CD14-positive monocyte (primary cell): Measurements from ENCODE around the gene CCDC33. TPM values are rescaled to one million over a fixed set of nuclear protein-coding genes. Genes with fewer than 3 reads are reported as not detected.
"Not testable (repeated sequence)": the region's sequence is repeated elsewhere in the genome, so short reads cannot be mapped to it uniquely, and the experiment has no call there.

Experiments used
- DNase-seq, 3 donors: peaks; one replicate each; pipeline ENCODE4 v3.0.0-alpha.2; 2011 to 2022
- H2AFZ ChIP-seq: 2 replicates; pipeline ENCODE4 v1.6.0; 2012; ENCODE audit warnings: mild to moderate bottlenecking, low read depth, low read length, inconsistent platforms; ENCODE audit not compliant: insufficient read depth, poor library complexity, severe bottlenecking
- H3K27ac ChIP-seq, 2 donors: 1 replicate in 1 of 2; 2 replicates in 1 of 2; pipeline ENCODE4 v1.5.1; 2012 to 2013; ENCODE audit warnings: low read length in 2 of 2, control low read depth in 1 of 2, inconsistent platforms in 1 of 2, low read depth in 1 of 2, mild to moderate bottlenecking in 1 of 2
- H3K27me3 ChIP-seq, 2 donors: one replicate each; pipeline versions ENCODE4 v1.6.0 to v1.6.1; 2011 to 2013; ENCODE audit warnings: low read length in 2 of 2; ENCODE audit not compliant: control insufficient read depth in 2 of 2, insufficient read depth in 2 of 2
- H3K36me3 ChIP-seq, 2 donors: replicated peaks in 1 of 2; 1 replicate in 1 of 2; 2 replicates in 1 of 2; pipeline versions ENCODE4 v1.5.1 to v1.6.1; 2012 to 2013; ENCODE audit warnings: low read length in 2 of 2, control low read depth in 1 of 2, inconsistent platforms in 1 of 2, mild to moderate bottlenecking in 1 of 2; ENCODE audit not compliant: insufficient read depth in 2 of 2, control insufficient read depth in 1 of 2
- H3K4me1 ChIP-seq, 2 donors: 1 replicate in 1 of 2; 2 replicates in 1 of 2; pipeline versions ENCODE4 v1.5.1 to v1.6.1; 2012 to 2013; ENCODE audit warnings: low read length in 2 of 2, control low read depth in 1 of 2, inconsistent platforms in 1 of 2, mild to moderate bottlenecking in 1 of 2, moderate library complexity in 1 of 2; ENCODE audit not compliant: insufficient read depth in 2 of 2, control insufficient read depth in 1 of 2
- H3K4me2 ChIP-seq: replicated peaks from 2 replicates; pipeline ENCODE3; 2012; ENCODE audit warnings: low read length, moderate library complexity, mild to moderate bottlenecking; ENCODE audit not compliant: poor library complexity, severe bottlenecking; ENCODE audit errors: extremely low read depth
- H3K4me3 ChIP-seq, 3 experiments: fragments of 200-600 bp in 1 of 3; sonication (generic) in 1 of 3; replicated peaks in 1 of 3; 1 replicate in 2 of 3; 2 replicates in 1 of 3; pipeline ENCODE4 v1.5.1; 2011 to 2013; ENCODE audit warnings: low read length in 3 of 3, mild to moderate bottlenecking in 3 of 3, control low read depth in 2 of 3, low read depth in 2 of 3, inconsistent platforms in 1 of 3, moderate library complexity in 1 of 3
- H3K79me2 ChIP-seq: 2 replicates; pipeline ENCODE4 v1.6.0; 2012; ENCODE audit warnings: mild to moderate bottlenecking, control low read depth, inconsistent platforms, low read length, moderate library complexity; ENCODE audit not compliant: insufficient read depth
- H3K9ac ChIP-seq: 2 replicates; pipeline ENCODE4 v1.6.0; 2017; ENCODE audit warnings: low read length, mild to moderate bottlenecking; ENCODE audit not compliant: insufficient read depth, poor library complexity, severe bottlenecking
- H3K9me3 ChIP-seq, 2 donors: replicated peaks in 1 of 2; 1 replicate in 1 of 2; 2 replicates in 1 of 2; pipeline versions ENCODE4 v1.5.1 to v1.6.1; 2012 to 2013; ENCODE audit warnings: low read length in 2 of 2, control low read depth in 1 of 2; ENCODE audit not compliant: control insufficient read depth in 1 of 2, insufficient read depth in 1 of 2
- H4K20me1 ChIP-seq: 2 replicates; pipeline ENCODE4 v1.6.0; 2012; ENCODE audit warnings: mild to moderate bottlenecking, low read length, control low read depth, moderate library complexity; ENCODE audit not compliant: insufficient read depth
- H3K27ac Mint-ChIP-seq, 7 donors: one replicate each; pipeline ENCODE4 v1.8.0; 2020; ENCODE audit warnings: mild to moderate bottlenecking in 7 of 7, mixed read lengths in 7 of 7, moderate library complexity in 6 of 7, inconsistent platforms in 2 of 7
- H3K27me3 Mint-ChIP-seq, 3 donors: one replicate each; pipeline ENCODE4 v1.8.0; 2021 to 2022; ENCODE audit warnings: low read depth in 3 of 3, mild to moderate bottlenecking in 3 of 3, mixed read lengths in 3 of 3, moderate library complexity in 3 of 3, inconsistent platforms in 1 of 3
- H3K36me3 Mint-ChIP-seq, 2 donors: one replicate each; pipeline ENCODE4 v1.8.0; 2020; ENCODE audit warnings: mixed read lengths in 2 of 2, inconsistent platforms in 1 of 2, mild to moderate bottlenecking in 1 of 2
- H3K4me1 Mint-ChIP-seq: one replicate; pipeline ENCODE4 v1.8.0; 2020; ENCODE audit warnings: mild to moderate bottlenecking, mixed read lengths
- H3K4me3 Mint-ChIP-seq, 2 donors: one replicate each; pipeline ENCODE4 v1.8.0; 2020; ENCODE audit warnings: mild to moderate bottlenecking in 2 of 2, mixed read lengths in 2 of 2, moderate library complexity in 1 of 2
- H3K9me3 Mint-ChIP-seq, 7 donors: one replicate each; pipeline ENCODE4 v1.8.0; 2020 to 2022; ENCODE audit warnings: mixed read lengths in 7 of 7, mild to moderate bottlenecking in 6 of 7, moderate library complexity in 6 of 7, inconsistent platforms in 2 of 7
- CTCF ChIP-seq: fragments of 200-600 bp; IDR thresholded peaks from one replicate; pipeline ENCODE4 v1.8.0; 2022; ENCODE audit warnings: antibody characterized with exemption, mild to moderate bottlenecking
- WGBS: methylation state at CpG from one replicate; pipeline ENCODE4 v1.1.5; 2013; ENCODE audit warnings: missing lambda C conversion rate; ENCODE audit not compliant: insufficient coverage; 5-methylcytosine and 5-hydroxymethylcytosine counted together
- intact Hi-C, 2 donors: fragments of 100-400 bp; cut with micrococcal nuclease; formaldehyde crosslinking; loops; one replicate each; pipeline versions ENCODE4 v1.15.0 to v1.15.1; 2023
- polyA plus RNA-seq, 3 donors: library from polyadenylated mRNA; depleted of rRNA in 1 of 3; unstranded in 2 of 3; stranded (reverse) in 1 of 3; fragments of 300-500 nt in 2 of 3; fragments of >200 nt in 1 of 3; fragmentation: Illumina TruSeq in 2 of 3; gene quantifications; 1 replicate in 2 of 3; 2 replicates in 1 of 3; pipeline ENCODE4 v1.2.3, GENCODE V29; 2012 to 2021

CCDC33 gene
- polyA plus RNA-seq, 3 donors = not detected

DNA sequence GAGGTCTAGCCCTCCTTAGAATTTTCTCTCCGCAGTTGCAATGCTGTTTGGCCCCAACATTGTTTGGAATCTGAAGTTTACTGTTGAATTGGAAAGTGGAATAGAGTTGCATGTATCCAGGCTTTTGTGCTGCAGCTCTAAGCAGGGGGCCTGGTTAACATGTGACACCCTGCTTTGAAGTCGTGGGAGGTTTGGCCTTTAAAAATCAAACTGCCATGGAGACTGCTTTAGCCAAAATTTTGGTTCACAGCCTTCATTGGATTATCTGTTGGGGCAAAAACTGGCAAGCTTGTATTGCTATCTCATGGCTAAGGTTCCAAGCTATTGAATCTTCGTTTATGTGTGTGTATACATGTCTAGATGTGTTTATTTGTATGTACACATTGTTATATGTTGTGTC lies 115.5 kb downstream of the CCDC33 start:
- 83% methylated on average over 1 of the region's 3 CpGs for WGBS
- H3K27me3 Mint-ChIP-seq = peaks cover 16 to 30% (median 20%) of the 10 kb centered on the region in 3 donors

DNA sequence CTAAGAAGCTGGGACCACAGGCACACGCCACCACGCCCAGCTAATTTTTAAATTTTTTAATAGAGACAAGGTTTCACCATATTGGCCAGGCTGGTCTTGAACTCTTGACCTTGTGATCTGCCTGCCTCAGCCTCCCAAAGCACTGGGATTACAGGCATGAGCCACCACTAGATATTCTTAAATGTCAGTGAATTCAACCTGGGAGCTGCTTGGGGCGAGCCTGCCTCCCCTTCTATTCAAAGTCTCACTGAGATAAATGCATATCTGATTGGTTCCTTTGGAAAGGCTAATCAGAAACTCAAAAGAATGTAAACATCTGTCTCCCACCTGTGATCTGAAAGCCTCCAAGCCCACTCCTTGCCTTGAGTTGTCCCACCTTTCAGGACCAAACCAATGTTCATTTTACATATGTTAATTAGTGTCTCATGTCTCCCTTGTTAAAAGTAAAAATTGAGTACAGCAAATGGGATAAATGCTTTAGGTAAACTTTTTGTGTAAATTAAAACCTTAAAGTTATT lies 116.3 kb downstream of the CCDC33 start:
- peaks cover 6 to 14% (median 8%) of the 10 kb centered on the region in 7 donors for H3K9me3 Mint-ChIP-seq
- no peak overlapping the region for H3K27ac ChIP-seq
- H3K9me3 ChIP-seq = peaks cover 5 to 6% of the 10 kb centered on the region in 2 donors
- H3K4me2 ChIP-seq = no peak overlapping the region
- H3K36me3 Mint-ChIP-seq = no peaks in the 10 kb centered on the region
- H3K36me3 ChIP-seq = no peaks in the 10 kb centered on the region
- no peak for DNase-seq
- WGBS = 100% methylated on average over 2 of the region's 3 CpGs
- H4K20me1 ChIP-seq = no peaks in the 10 kb centered on the region
- H3K27me3 Mint-ChIP-seq = peaks cover 16 to 30% (median 20%) of the 10 kb centered on the region in 3 donors
- H3K4me1 Mint-ChIP-seq = no peaks in the 10 kb centered on the region
- H3K4me3 ChIP-seq = no peak overlapping the region
- H3K27me3 ChIP-seq = no peaks in the 10 kb centered on the region
- H3K27ac Mint-ChIP-seq = no peak overlapping the region
- H3K4me1 ChIP-seq = no peaks in the 10 kb centered on the region
- no peaks in the 10 kb centered on the region for H3K79me2 ChIP-seq
- no peak overlapping the region for H2AFZ ChIP-seq
- TF ChIP-seq CTCF = no peak
- no peak overlapping the region for H3K9ac ChIP-seq
- H3K4me3 Mint-ChIP-seq = no peak overlapping the region
- intact Hi-C loops = no loop called here

More for the DNA sequence above, 115.5 kb downstream of the CCDC33 start:
- Histone ChIP-seq H3K27ac (no peak overlapping the region), H3K4me3 (no peak overlapping the region), H3K4me2 (no peak overlapping the region), H4K20me1 (no peaks in the 10 kb centered on the region), H3K4me1 (no peaks in the 10 kb centered on the region), H3K9ac (no peak overlapping the region), H3K27me3 (no peaks in the 10 kb centered on the region), H3K9me3 (peaks cover 5 to 6% of the 10 kb centered on the region in 2 donors), H3K36me3 (no peaks in the 10 kb centered on the region), H3K79me2 (no peaks in the 10 kb centered on the region), H2AFZ (no peak overlapping the region)
- DNase-seq = no peak
- H3K36me3 Mint-ChIP-seq = no peaks in the 10 kb centered on the region
- TF ChIP-seq CTCF = no peak
- intact Hi-C loops = no loop called here
- H3K27ac Mint-ChIP-seq = no peak overlapping the region
- H3K4me3 Mint-ChIP-seq = no peak overlapping the region
- no peaks in the 10 kb centered on the region for H3K4me1 Mint-ChIP-seq
- peaks cover 6 to 14% (median 8%) of the 10 kb centered on the region in 7 donors for H3K9me3 Mint-ChIP-seq

DNA sequence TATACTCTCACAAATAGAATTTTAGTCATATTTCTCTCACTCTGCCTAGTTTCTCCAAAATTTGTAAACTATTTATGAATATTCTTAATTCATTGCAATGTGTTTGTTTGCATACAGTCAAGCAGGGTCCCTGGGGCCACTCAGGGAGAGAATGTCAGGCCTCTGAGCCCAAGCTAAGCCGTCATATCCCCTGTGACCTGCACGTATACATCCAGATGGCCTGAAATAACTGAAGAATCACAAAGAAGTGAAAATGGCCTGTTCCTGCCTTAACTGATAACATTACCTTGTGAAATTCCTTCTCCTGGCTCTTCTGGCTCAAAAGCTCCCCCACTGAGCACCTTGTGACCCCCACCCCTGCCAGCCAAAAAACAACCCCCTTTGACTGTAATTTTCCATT lies 117.9 kb downstream of the CCDC33 start:
- H3K4me2 ChIP-seq, H4K20me1 ChIP-seq, H3K27ac Mint-ChIP-seq, H3K27ac ChIP-seq, H3K9ac ChIP-seq, H3K4me1 ChIP-seq, H2AFZ ChIP-seq, H3K4me3 Mint-ChIP-seq, intact Hi-C loops, H3K4me3 ChIP-seq, H3K79me2 ChIP-seq, DNase-seq, H3K36me3 Mint-ChIP-seq, H3K4me1 Mint-ChIP-seq, H3K36me3 ChIP-seq, H3K27me3 ChIP-seq, H3K9me3 ChIP-seq: not testable (repeated sequence)
- H3K9me3 Mint-ChIP-seq = peaks cover 6 to 14% (median 8%) of the 10 kb centered on the region in 7 donors
- peaks cover 14 to 30% (median 20%) of the 10 kb centered on the region in 3 donors for H3K27me3 Mint-ChIP-seq
- WGBS = 86% methylated on average over 2 of the region's 2 CpGs
